Measurements from ENCODE around the gene MYO18B.
"Not testable (repeated sequence)": the region's sequence is repeated elsewhere in the genome, so short reads cannot be mapped to it uniquely, and the experiment has no call there.

Gene MYO18B

DNA sequence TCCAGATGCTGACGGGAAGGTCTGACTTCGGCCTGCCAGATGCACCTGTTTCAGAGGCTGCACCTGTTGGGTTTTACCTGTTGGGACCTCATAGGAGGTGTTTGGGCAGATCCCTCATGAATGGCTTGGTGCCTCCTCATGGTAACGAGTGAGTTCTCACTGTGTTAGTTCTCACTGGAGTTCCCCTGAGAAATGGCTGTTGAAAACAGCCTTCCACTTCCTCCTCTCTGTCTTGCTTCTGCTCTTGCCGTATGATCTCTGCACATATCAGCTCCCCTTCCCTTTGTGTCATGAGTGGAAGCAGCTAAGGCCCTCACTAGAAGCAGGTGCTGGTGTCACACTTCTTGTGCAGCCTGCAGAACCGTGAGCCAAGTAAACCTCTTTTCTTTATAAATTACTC, 219.7 kb downstream of the MYO18B start:
- no peak for DNase-seq

DNA sequence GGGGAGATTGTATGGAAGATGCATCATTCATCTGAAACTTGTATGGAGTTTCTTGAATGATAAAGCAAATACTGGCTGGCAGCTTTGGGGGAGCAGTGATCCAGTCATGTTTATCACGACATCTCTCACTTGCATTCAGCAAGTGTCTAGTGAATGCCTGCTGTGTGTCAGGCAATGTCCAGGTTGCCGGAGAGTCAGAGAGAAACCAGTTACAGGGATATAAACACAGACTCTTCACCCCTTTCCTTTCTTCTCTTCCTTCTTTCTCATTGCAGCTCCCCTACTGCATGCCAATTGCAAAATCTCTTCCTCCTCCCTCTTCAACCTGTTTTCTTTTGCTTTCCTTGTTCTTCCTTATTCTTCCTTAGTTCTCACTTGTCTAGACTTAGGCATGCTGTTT, 220.7 kb downstream of the MYO18B start:
- no peak for DNase-seq

DNA sequence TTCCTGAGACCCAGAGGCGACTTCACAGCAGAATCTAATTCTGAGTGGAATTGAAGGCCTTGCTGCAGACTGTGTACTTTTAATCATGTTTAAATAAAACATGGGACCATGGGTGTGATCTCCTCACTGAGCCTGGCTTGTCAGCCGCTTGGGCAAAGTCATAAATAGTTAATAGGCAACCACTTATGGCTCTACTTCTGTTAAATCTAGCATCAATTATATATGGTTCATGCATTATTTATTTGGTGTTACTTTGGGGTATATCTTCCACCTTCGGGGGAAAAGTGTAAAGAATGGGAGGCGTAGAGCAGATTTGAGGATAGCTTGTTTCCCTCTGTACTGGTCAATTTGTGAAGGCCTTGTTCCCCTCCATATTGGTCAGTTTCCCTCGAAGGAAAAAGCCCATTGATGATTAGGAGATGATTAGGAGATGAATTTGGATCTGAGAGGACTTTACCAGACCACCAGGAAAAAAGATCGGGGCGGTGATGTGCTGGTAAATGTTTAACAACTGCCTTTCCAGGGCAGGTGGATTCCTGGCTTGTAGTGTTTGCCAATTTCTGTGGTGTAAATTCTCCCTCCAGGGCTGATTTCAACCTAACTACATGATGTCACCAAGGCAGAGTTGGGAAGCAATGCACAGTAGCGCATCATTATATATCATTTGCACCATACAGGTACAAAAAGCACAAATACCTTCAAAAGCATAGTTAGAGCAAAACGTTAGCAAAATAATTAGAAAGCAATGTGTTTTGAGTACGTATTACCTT, 223.2 kb downstream of the MYO18B start:
- no peak for DNase-seq

DNA sequence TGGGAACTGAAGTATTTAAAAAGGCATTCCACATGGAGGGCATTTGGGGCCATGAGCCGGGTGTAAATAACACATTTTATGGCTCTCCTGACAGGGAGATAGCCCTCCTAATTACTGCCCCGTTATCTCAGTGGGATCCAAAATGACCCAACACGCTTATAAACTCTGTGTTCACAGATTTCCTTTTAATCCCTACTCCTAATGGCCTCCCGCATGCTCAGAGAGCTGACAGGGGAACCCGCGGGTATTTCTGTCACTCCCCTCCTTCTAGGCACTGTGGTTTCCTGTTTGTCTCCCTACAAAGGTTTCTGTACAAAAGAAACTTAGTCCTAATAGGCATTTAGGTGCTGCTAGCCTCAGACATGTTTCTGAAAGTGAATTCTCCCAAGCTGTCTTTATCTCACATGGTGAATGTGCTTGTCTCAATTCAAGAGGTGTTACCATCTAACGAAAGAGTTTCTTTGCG, 224.5 kb downstream of the MYO18B start:
- DNase-seq: no peak

DNA sequence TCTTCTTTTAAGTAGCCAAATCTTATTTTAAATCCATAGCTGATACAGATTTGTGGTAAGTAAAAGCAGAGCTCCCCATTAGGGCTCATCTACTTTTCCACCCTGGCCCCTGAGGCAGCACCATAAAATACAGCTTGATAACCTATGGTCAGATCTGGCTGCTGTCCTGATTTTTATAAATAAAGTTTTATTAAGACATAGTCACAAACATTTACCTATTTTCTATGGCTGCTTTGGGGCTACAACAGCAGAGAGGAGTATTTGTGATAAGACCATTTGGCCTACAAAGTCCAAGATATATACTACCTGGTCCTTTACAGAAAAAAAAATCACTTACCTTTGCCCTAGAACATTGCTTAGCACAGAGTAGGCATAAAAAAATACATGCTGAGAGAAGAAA, 227.3 kb downstream of the MYO18B start:
- no peak for DNase-seq

DNA sequence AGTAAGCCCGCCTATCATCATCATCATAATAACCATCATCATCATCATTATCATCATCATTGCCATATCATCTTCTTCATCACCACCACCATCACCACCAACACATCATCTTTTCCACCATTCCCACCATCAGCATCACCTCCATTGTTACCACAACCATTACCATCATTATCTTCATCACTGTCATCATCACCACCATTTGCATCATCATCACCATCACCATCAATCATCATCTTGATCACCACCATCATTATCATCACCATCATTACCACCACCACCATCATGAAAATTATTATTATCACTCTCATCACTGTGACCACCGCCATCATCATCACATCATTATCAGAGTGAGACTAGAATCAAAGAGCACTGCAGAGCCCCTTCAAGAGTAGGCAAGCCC, 227.9 kb downstream of the MYO18B start:
- DNase-seq: no peak

DNA sequence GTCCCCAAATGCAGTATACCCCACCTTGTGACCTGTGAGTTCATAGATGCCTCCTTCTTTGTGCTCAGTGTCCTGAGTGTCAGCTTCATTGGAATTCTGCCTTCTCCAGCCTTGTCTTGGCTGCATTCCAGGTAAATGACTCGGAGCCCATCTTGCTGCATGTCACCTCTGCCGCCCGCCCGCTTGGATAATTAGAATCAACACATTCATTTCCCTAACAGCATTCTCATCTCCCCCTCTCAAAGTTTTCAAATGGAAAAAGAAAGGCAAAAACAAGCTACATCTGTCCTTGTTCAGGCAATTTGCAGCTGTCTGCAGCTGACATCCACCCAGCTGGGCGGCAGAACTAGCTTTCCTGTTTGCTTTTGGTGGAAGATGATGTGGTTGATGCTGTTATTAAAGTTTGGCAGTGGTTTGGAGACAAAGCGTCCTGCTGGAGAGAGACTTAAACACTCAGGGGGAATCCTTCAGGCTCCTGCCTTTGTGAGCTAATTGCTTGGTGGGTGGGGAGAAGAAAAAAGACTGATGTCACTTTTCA, 228.5 kb downstream of the MYO18B start:
- peak; percentile 50 for DNase-seq

DNA sequence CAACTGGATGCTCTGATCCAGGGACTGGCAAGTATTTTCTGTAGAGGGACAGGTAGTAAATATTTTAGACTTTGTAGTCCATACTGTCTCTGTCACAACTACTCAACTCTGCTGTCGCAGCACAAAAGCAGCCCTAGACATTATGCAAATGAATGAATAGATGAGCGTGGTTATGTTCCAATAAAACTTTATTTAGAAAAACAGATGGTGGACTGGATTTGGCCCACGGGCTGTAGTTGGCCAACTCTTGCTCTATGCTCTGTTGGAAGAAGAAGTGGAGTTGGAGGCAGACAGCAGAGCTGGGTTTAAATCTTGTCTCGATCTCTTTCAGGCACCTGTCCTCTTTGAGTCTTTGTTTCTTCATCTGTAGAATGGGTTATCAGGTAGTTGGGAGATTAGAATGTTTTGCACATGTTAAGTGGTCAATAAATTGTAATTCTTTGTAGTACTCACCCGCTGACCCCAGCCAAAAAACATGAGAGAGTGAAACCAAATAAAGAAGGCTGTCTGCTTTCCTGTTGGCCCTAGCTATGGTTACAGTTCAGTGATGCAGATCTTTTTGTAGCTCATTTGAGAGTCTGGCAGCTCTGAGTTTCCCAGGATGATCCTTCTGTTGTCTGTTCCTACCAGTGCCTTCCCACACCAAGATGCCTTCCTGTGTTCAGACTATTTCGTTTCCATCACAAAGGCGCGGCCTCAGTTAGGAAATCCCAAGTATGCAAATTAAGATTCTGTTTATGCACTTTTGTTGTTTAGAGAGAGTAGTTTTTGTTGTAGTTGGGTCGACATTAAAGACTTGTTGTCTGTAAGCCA, 229.2 kb downstream of the MYO18B start:
- DNase-seq: peak; percentile 27

DNA sequence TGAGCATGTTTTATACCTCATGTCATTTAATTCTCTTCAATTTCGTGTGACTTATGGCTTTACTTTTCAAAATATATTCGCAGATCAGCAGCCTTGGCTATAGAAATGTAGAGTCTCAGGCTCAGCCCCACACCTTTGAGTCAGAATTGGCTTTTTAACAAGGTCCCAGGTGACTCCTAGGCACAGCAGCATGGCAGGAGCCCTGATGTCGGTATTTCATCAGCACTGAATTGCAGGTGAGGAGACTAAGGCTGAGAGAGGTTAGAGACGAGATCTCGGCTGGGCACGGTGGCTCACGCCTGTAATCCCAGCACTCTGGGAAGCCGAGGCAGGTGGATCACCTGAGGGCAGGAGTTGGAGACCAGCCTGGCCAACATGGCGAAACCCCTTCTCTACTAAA, 230.4 kb downstream of the MYO18B start:
- no peak for DNase-seq

DNA sequence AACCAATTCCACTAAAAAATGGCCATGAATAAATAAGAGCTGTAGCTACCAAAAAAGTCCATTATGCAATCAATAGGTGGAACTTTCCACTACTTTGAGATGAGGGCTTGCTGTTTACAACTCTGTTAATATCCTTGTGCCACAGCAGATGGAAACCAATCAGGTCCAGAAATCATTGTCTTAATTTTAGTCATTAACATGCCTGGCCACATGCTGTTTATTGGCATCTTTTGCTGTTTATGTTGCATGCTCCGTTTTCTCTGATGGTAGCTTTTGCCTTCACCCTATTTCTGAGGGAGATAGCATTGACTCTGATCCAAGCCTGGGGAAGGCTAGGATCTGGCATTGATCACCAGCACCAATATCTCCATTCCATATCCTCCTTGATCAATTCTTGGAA, 234.4 kb downstream of the MYO18B start:
- DNase-seq: no peak

DNA sequence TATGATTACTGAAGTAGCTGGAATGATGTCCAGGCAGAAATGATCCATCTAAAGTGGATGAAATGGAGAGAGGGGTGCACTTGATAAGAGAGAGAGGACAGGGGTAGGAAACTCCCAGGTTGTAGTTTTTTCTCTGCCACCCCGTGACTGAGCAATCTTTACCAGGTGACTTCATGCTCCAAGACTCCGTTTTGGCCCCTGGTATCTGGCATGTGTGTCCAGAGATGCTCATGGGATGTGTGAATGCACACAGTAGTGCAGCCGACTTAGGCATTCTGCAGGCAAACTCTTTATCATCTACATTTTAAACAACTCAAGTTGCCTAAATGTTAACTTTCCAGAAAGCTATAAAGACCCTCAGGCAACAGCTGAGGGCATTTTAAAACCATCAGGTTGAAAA, 238.0 kb downstream of the MYO18B start:
- DNase-seq: no peak

DNA sequence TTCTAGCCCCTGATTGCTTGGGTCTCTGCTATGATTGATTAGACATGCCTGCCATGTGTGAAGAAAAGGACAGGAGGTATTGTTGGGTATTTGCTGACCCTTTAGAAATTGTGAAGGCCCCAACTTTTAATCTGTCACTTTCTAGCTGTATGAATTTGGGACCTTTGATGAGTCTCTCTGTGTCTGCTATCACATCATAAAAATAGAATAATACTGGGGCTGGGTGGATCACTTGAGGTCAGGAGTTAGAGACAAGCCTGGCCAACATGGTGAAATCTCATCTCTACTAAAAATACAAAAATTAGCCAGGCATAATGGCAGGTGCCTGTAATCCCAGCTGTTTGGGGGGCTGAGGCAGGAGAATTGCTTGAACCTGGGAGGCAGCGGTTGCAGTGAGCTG, 242.9 kb downstream of the MYO18B start:
- DNase-seq: not testable (repeated sequence)

DNA sequence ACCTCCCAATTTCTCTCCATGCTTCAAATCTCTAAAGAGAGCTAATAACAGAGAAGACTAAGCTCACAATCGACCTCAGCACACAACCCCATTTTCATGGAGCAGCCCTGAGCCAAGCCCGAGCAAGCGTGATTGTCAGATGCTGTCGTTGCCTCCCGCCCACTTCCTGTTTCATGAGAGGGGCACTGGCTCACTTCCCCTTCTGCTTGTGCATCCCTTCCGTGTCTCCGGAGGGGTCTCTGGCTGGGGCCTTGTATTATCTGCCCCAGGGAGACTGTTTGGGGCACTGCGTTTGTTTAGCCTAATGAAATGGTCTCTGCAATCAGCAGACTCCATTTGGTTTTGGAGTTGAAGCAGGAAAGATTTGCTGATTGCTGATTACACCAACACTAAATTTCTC, 246.0 kb downstream of the MYO18B start:
- no peak for DNase-seq

DNA sequence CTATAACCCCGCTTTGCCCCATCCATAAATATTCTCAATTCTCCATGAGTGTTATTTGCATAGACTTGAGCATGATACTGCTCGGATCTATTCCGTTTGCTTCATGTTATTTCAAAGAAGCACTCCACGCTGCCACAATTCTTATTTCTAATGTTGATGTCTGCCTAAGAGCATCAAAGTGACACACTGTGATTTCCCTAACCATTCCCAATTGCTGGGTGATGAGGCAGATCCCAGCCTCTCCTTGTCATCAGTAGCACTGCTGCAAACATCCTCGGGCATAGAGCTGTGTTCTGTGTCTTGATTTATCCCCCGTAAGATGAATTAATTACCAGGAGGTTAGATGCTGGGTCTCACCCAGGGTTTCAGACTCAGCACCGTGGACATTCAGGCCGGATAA, 249.0 kb downstream of the MYO18B start:
- no peak for DNase-seq

DNA sequence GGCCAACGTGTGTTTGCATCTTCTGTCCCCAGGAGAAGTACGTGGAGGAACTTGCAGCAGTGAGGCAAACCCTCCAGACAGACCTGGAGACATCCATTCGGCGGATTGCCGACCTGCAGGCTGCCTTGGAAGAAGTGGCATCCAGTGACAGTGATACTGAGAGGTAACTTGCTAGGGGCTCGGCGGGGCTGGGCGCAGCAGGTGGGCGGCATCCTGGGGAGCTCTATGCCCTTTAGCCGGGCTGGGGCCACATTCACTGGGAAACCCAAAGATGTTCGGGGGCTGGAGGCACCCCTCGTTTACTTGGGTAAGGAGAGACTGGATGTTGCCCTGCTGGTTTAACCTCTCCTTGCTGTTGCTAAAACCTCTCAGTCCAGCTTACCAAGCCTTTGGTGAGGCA, 250.3 kb downstream of the MYO18B start:
- DNase-seq: no peak

DNA sequence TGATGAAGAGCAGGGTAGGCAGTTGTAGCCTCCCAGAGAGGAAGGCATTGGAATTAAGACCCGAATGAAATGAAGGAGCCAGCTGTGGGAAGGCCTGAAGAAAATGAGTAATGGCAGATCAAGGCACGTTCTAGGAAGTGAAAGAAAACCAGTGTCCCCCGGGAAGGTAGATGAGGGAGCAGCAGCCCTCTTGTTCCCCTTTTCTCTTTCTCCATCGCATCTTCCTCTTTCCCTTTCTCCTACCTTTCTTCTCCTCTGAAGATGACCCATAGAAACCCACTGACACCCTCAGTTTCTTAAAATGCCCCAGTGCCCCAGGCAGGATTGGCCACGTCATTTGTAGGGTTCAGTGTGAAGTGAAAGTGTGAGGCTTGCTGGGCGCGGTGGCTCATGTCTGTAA, 254.7 kb downstream of the MYO18B start:
- DNase-seq: no peak

DNA sequence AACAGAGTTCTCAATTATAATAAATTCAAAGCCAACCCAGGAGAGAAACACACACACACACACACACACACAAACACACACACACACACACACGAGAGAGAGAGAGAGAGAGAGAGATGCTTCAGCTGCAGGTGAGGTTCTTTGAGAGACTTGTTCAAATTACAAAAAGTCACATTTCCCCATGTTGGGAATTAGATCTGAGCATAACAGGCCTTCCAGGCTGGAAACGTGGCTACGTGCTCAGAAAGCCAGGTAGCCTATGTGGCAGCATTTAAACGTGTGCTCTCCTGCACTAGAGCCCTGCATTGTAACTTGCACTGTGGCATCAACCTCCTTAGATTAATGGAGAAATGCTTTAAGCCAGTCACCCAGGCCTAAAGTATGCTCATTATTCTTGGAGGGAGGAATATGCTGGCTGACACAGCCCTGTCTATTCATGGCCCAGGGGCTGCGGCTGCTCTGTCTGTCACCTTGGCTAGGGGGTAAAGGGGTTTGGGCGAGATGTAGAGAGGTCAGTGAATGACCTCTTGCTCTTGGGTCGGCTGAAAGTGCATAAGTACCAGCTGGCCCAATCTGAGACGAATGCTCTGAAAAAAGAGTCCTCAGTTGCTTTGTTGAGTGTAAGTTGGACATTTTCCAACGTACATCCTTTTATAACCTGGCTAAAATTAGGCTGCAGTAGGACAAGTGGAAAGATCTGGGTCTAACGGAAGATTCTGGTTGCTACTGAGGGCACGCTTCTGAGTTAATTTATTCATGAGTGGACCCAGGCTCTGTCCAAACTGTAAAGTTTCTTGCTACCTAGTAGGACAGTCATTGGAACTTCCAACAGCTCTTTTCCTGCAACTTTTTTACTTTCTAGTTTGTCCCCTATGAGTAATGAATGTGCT, 256.1 kb downstream of the MYO18B start:
- DNase-seq: no peak

DNA sequence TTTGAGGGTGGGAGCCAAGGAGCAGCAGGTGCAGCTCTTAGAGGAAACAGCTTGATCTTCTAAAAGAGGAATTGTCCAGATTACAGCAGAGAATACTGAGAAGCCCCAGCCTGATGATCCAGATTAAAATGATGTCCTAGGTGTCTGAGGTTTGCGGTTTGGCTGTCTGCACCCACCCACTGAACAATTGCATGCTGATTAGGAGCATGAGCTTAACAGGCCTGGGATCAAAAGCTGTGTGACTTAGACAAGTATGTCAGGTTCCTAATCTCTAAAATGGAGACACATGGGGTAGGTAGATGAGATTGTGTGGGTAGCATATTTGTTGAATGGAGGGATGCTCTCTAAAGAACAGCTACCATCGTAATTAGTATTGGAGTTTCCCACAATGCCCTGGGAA, 260.5 kb downstream of the MYO18B start:
- no peak for DNase-seq

DNA sequence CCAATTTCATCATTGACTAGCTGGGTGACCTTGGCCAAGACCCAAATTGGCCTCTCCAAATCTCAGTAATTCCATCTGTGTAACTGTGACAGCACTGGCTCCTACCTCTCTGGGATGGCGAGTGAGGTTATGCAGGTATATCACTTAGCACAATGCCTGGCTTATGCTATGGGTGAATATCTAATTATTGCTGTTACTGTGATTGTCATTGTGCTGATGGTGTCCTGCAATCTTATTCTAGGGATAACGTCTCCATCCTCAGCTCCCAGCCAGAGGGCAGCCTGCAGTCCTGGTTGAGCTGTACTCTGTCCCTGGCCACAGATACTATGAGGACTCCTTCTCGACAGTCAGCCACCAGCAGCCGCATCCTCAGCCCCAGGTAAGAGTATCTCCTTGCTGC, 262.5 kb downstream of the MYO18B start:
- no peak for DNase-seq

DNA sequence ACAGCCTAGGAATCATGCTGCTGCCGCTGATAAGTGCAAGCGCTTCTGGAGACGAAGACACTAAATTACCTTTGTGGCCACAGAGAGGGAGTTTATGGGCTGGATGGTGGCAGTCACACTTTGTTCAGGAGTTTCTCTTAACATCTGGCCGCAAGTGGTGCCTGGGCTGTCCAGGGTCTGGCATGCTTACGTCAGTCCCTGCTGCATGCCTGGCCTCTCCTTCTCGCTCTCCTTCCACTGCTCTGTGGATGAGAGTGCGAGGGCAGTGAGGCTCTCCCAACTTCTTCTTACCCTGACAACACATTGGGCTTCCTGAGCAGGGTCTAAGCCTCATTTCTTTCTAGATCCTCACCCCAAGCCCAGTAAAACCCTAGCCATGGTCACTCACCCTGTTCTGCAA, 266.6 kb downstream of the MYO18B start:
- no peak for DNase-seq

DNA sequence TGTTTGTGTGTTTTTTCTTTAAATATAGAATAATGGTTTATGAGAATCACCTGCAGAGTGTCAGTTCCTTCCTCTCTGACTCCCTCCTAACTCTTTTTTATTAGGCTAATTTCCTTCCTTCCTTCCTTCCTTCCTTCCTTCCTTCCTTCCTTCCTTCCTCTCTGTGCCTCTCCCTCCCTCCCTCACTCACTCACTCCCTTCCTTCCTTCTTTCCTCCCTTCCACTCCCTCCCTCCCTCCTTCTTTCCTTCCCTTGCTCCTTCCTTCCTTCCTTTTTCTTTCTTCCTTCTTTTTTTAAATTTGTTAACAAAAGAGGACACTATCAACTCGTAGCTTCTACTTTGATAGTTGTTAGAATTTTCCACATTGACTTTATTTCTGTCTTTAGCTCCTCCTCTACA, 274.9 kb downstream of the MYO18B start:
- no peak for DNase-seq

DNA sequence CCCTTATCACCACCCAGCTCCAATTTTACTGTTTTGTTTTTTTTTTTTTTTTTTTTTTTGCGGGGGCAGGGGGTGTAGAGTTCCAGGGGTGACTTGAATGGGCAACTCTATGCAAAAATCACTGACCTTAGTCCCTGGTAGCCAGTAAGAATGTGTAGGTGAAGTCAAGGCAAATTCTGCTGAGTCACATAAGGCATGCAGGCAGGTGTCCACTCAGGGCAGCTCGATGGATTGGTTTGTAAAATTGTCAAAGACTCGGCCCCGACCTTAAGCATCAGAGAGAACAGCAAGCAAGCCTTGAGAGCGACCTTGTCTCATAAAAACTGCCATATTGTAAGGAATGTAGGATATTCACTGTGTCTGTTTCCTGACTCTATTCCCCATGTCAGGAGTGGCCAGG, 275.9 kb downstream of the MYO18B start:
- DNase-seq: no peak

DNA sequence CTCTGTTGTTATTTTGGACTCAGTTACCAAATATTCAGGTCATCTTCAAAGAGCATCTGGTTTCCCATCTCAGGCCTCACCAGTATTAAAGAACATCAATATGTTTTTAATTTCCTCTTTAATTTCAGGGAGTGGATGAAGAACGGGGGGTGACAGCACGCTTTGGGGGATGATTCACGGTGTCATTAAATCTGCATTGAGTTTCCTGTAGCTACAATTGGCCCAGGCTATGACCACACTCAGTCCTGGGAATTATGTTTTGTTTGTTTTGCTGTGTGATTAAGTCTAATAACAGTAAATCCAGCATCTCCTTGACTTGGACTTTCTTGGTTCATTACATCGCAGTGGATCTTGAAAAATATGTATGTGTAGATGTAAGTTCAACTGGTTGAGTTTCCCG, 277.6 kb downstream of the MYO18B start:
- no peak for DNase-seq
